Stomach (tissue), 9 donors: ENCODE results near the gene USP35. TPM values are rescaled to one million over a fixed set of nuclear protein-coding genes. Genes with fewer than 3 reads are reported as not detected.
A peak's percentile ranks its signal among the peaks of the same experiment; 100 is the strongest.

Experiments used
- DNase-seq, 2 donors: peaks; one replicate each; pipeline versions ENCODE4 v3.0.0 to v3.0.0-alpha.2; 2013 to 2019
- H3K27ac ChIP-seq, 5 donors: fragments of 200-600 bp in 4 of 5; sonication (generic) in 4 of 5; one replicate each; pipeline ENCODE4 v1.5.1; 2013 to 2019; ENCODE audit warnings: mild to moderate bottlenecking in 1 of 5, moderate library complexity in 1 of 5
- H3K27me3 ChIP-seq, 3 donors: fragments of 200-600 bp; sonication (generic); one replicate each; pipeline ENCODE4 v1.5.1; 2017 to 2019; ENCODE audit warnings: mixed run types in 1 of 3
- H3K36me3 ChIP-seq, 4 donors: fragments of 200-600 bp; sonication (generic); 1 replicate in 3 of 4; 2 replicates in 1 of 4; pipeline ENCODE4 v1.5.1; 2016 to 2019
- H3K4me1 ChIP-seq, 4 donors: fragments of 200-600 bp; sonication (generic); one replicate each; pipeline ENCODE4 v1.5.1; 2016 to 2019
- H3K4me3 ChIP-seq, 4 donors: fragments of 200-600 bp; sonication (generic) in 3 of 4; one replicate each; pipeline ENCODE4 v1.5.1; 2016 to 2019; ENCODE audit warnings: mild to moderate bottlenecking in 1 of 4
- H3K9me3 ChIP-seq, 4 donors: fragments of 200-600 bp; sonication (generic); one replicate each; pipeline ENCODE4 v1.5.1; 2016 to 2019
- CTCF ChIP-seq, 7 experiments: fragments of 450-650 bp in 4 of 7; fragments of 200-600 bp in 3 of 7; sonication (generic) in 3 of 7; IDR thresholded peaks; one replicate each; pipeline ENCODE4 v1.5.1; 2016 to 2019; ENCODE audit warnings: antibody characterized with exemption in 7 of 7, control low read depth in 2 of 7, mild to moderate bottlenecking in 1 of 7
- EP300 ChIP-seq: sonication (generic); formaldehyde crosslinking; IDR thresholded peaks from one replicate; pipeline ENCODE4 v1.6.1; 2017; ENCODE audit warnings: antibody characterized with exemption
- POLR2A ChIP-seq, 4 donors: fragments of 450-650 bp; IDR thresholded peaks; one replicate each; pipeline ENCODE4 v1.6.1; 2016; ENCODE audit warnings: antibody characterized with exemption in 4 of 4, control low read depth in 2 of 4, mild to moderate bottlenecking in 1 of 4, moderate library complexity in 1 of 4
- POLR2AphosphoS5 ChIP-seq, 3 donors: sonication (generic); formaldehyde crosslinking; IDR thresholded peaks; one replicate each; pipeline ENCODE4 v1.6.1; 2016; ENCODE audit warnings: antibody characterized with exemption in 3 of 3
- WGBS, 5 donors: extraction: QIAGEN DNeasy Blood & Tissue Kit in 3 of 5; methylation state at CpG; one replicate each; pipeline versions ENCODE4 v1.1.5 to v1.1.7; 2013 to 2018; 5-methylcytosine and 5-hydroxymethylcytosine counted together
- intact Hi-C: fragments of 100-400 bp; cut with DNase I; formaldehyde crosslinking; loops from one replicate; pipeline ENCODE4 v1.15.1; 2023; ENCODE audit warnings: low total_unique reads
- polyA plus RNA-seq, 3 donors: library from polyadenylated mRNA; stranded (reverse); fragments of 200-250 nt; gene quantifications; one replicate each; pipeline ENCODE4 v1.2.3, GENCODE V29; 2013
- total RNA-seq, 5 donors: library from RNA; depleted of rRNA; stranded (reverse); fragments of >200 nt; gene quantifications; one replicate each; pipeline versions ENCODE4 v1.1.0 to v1.2.3, GENCODE V29; 2014 to 2016
- donor health status: healthy with polysubstance abuse.
- donor health status: Bipolar disorder and iron deficiency.
- donor health status: healthy.

Gene USP35
- total and polyA plus RNA-seq, 8 donors, result 0.61 to 68.4 (median 4.9) TPM

GRCh38 chr11:78224906-78225420 is 36.2 kb downstream of the USP35 start:
- no peak for DNase-seq
- TF ChIP-seq EP300 (no peak), CTCF (IDR thresholded peaks at IDR 0.05) (no peak), POLR2A (IDR thresholded peaks at IDR 0.05) (no peak), POLR2AphosphoS5 (IDR thresholded peaks at IDR 0.05) (no peak)
- H3K27ac ChIP-seq, result no peak overlapping the region
- intact Hi-C loops, result loop anchor here (10.0 kb wide), 1 partner anchor 340 kb away; no protein-coding TSS in a partner anchor
- H3K27me3 ChIP-seq, result no peaks in the 10 kb centered on the region
- H3K36me3 ChIP-seq, result peaks cover 33 to 69% (median 68%) of the 10 kb centered on the region in 4 donors
- WGBS, 5 donors, result 92 to 96% (median 94%) methylated on average over 7 of the region's 7 CpGs
- H3K4me1 ChIP-seq, result peaks cover 0 to 13% (median 7%) of the 10 kb centered on the region in 4 donors
- no peaks in the 10 kb centered on the region for H3K9me3 ChIP-seq
- H3K4me3 ChIP-seq, result no peak overlapping the region

GRCh38 chr11:78226684-78227680 is 38.3 kb downstream of the USP35 start:
- DNase-seq, result no peak
- Histone ChIP-seq H3K27me3 (no peaks in the 10 kb centered on the region), H3K36me3 (peaks cover 20 to 48% (median 48%) of the 10 kb centered on the region in 4 donors), H3K4me3 (no peak overlapping the region), H3K4me1 (peaks cover 0 to 25% (median 12%) of the 10 kb centered on the region in 4 donors), H3K9me3 (no peaks in the 10 kb centered on the region), H3K27ac (no peak overlapping the region)
- no peak for TF ChIP-seq CTCF (IDR thresholded peaks at IDR 0.05)
- TF ChIP-seq EP300, result no peak
- TF ChIP-seq POLR2AphosphoS5 (IDR thresholded peaks at IDR 0.05), result no peak
- TF ChIP-seq POLR2A (IDR thresholded peaks at IDR 0.05), result no peak
- WGBS, 5 donors, result 87 to 94% (median 88%) methylated on average over 8 to 12 of the region's 12 CpGs
- intact Hi-C loops, result loop anchor here (10.0 kb wide), 1 partner anchor 338 kb away; no protein-coding TSS in a partner anchor

GRCh38 chr11:78227921-78228320 is 39.2 kb downstream of the USP35 start:
- WGBS, 5 donors, result 83 to 95% (median 94%) methylated on average over 4 of the region's 4 CpGs
- intact Hi-C loops, result loop anchor here (10.0 kb wide), 1 partner anchor 337 kb away; no protein-coding TSS in a partner anchor
- Histone ChIP-seq H3K27ac (no peak overlapping the region), H3K9me3 (no peaks in the 10 kb centered on the region), H3K27me3 (no peaks in the 10 kb centered on the region), H3K4me3 (no peak overlapping the region), H3K36me3 (peaks cover 12 to 40% (median 39%) of the 10 kb centered on the region in 4 donors), H3K4me1 (peaks cover 0 to 25% (median 12%) of the 10 kb centered on the region in 4 donors)
- DNase-seq, result no peak
- no peak for TF ChIP-seq POLR2AphosphoS5 (IDR thresholded peaks at IDR 0.05)
- no peak for TF ChIP-seq CTCF (IDR thresholded peaks at IDR 0.05)
- TF ChIP-seq POLR2A (IDR thresholded peaks at IDR 0.05), result no peak
- TF ChIP-seq EP300, result no peak

- DNase-seq, result peak in 1 of 2 donors; percentile 86
- 91 to 99% (median 97%) methylated on average over 3 of the region's 3 CpGs for WGBS, 5 donors
- intact Hi-C loops, result loop anchor here (10.0 kb wide), 1 partner anchor 336 kb away; no protein-coding TSS in a partner anchor
- H3K27ac ChIP-seq, result no peak overlapping the region
- no peaks in the 10 kb centered on the region for H3K27me3 ChIP-seq
- H3K9me3 ChIP-seq, result no peaks in the 10 kb centered on the region
- peaks cover 0 to 25% (median 12%) of the 10 kb centered on the region in 4 donors for H3K4me1 ChIP-seq
- H3K4me3 ChIP-seq, result no peak overlapping the region
- TF ChIP-seq POLR2AphosphoS5 (IDR thresholded peaks at IDR 0.05) (peak in 1 of 3 donors; percentile 40), EP300 (no peak), CTCF (IDR thresholded peaks at IDR 0.05) (peak in 5 of 7 experiments; percentile 10 to 58 (median 27)), POLR2A (IDR thresholded peaks at IDR 0.05) (no peak)
- peaks cover 6 to 35% (median 33%) of the 10 kb centered on the region in 4 donors for H3K36me3 ChIP-seq
Measured at GRCh38 chr11:78228467-78228866, 39.7 kb downstream of the USP35 start.
